Measurements from ENCODE around the gene ENOX1. TPM values are rescaled to one million over a fixed set of nuclear protein-coding genes. Genes with fewer than 3 reads are reported as not detected.

The ENOX1 gene
- total RNA-seq, 2 donors from 2014 or later, result 0.33 TPM; not detected in 1

- Histone ChIP-seq H3K9me3 (ENCODE audit: control insufficient read depth, low read length) (no peaks in the 10 kb centered on the region), H3K4me3 (ENCODE audit: low read length) (no peak overlapping the region), H3K9ac (ENCODE audit: extremely low read depth, low read length, poor library complexity, severe bottlenecking) (no peak overlapping the region), H3K4me1 (ENCODE audit: control insufficient read depth, insufficient read depth, low read length) (no peaks in the 10 kb centered on the region), H3K36me3 (ENCODE audit: control insufficient read depth, insufficient read depth, low read length) (no peaks in the 10 kb centered on the region), H3K27ac (ENCODE audit: low read depth, low read length) (no peak overlapping the region), H3K27me3 (ENCODE audit: control insufficient read depth, insufficient read depth, low read length, poor library complexity, severe bottlenecking) (peaks cover 82% of the 10 kb centered on the region)
- Mint-ChIP-seq H3K9me3 (no peaks in the 10 kb centered on the region), H3K36me3 (ENCODE audit: low read depth) (no peaks in the 10 kb centered on the region), H3K27me3 (ENCODE audit: insufficient read depth) (peaks cover 45% of the 10 kb centered on the region), H3K4me3 (no peak overlapping the region), H3K4me1 (peaks cover 7% of the 10 kb centered on the region), H3K27ac (no peak overlapping the region)
- WGBS, 2 experiments (ENCODE audit: insufficient coverage in 1 of 2, insufficient read length in 1 of 2), result 91 to 100% methylated on average over 1 to 2 of the region's 2 CpGs
- no peak for DNase-seq
- TF ChIP-seq CTCF (conservative IDR thresholded peaks at IDR 0.05), result no peak
Observed at GRCh38 chr13:43555667-43556066, 231.1 kb downstream of the ENOX1 start.

- no peak overlapping the region for H3K9ac ChIP-seq (ENCODE audit: extremely low read depth, low read length, poor library complexity, severe bottlenecking)
- peaks cover 13% of the 10 kb centered on the region for H3K4me1 ChIP-seq (ENCODE audit: control insufficient read depth, insufficient read depth, low read length)
- Mint-ChIP-seq H3K27ac (no peak overlapping the region), H3K36me3 (ENCODE audit: low read depth) (no peaks in the 10 kb centered on the region), H3K4me3 (no peak overlapping the region), H3K9me3 (no peaks in the 10 kb centered on the region), H3K4me1 (peaks cover 10% of the 10 kb centered on the region), H3K27me3 (ENCODE audit: insufficient read depth) (peaks cover 41% of the 10 kb centered on the region)
- H3K36me3 ChIP-seq (ENCODE audit: control insufficient read depth, insufficient read depth, low read length), result no peaks in the 10 kb centered on the region
- peaks cover 88% of the 10 kb centered on the region for H3K27me3 ChIP-seq (ENCODE audit: control insufficient read depth, insufficient read depth, low read length, poor library complexity, severe bottlenecking)
- H3K9me3 ChIP-seq (ENCODE audit: control insufficient read depth, low read length), result no peaks in the 10 kb centered on the region
- DNase-seq, result no peak
- TF ChIP-seq CTCF (conservative IDR thresholded peaks at IDR 0.05), result no peak
- no peak overlapping the region for H3K27ac ChIP-seq (ENCODE audit: low read depth, low read length)
- H3K4me3 ChIP-seq (ENCODE audit: low read length), result no peak overlapping the region
- 90 to 91% methylated on average over 3 of the region's 3 CpGs for WGBS, 2 experiments (ENCODE audit: insufficient coverage in 1 of 2, insufficient read length in 1 of 2)
Observed at GRCh38 chr13:43551897-43552456, 234.8 kb downstream of the ENOX1 start.

GRCh38 chr13:43546816-43547215 is 240.0 kb downstream of the ENOX1 start:
- peaks cover 15% of the 10 kb centered on the region for H3K27me3 Mint-ChIP-seq (ENCODE audit: insufficient read depth)
- no peak overlapping the region for H3K4me3 Mint-ChIP-seq
- DNase-seq, result no peak
- Histone ChIP-seq H3K4me3 (ENCODE audit: low read length) (no peak overlapping the region), H3K27ac (ENCODE audit: low read depth, low read length) (no peak overlapping the region), H3K9me3 (ENCODE audit: control insufficient read depth, low read length) (no peaks in the 10 kb centered on the region), H3K36me3 (ENCODE audit: control insufficient read depth, insufficient read depth, low read length) (no peaks in the 10 kb centered on the region), H3K27me3 (ENCODE audit: control insufficient read depth, insufficient read depth, low read length, poor library complexity, severe bottlenecking) (peaks cover 42% of the 10 kb centered on the region), H3K9ac (ENCODE audit: extremely low read depth, low read length, poor library complexity, severe bottlenecking) (no peak overlapping the region), H3K4me1 (ENCODE audit: control insufficient read depth, insufficient read depth, low read length) (peaks cover 23% of the 10 kb centered on the region)
- H3K36me3 Mint-ChIP-seq (ENCODE audit: low read depth), result no peaks in the 10 kb centered on the region
- WGBS, 2 experiments (ENCODE audit: insufficient coverage in 1 of 2, insufficient read length in 1 of 2), result 55 to 64% methylated on average over 3 of the region's 3 CpGs
- no peaks in the 10 kb centered on the region for H3K9me3 Mint-ChIP-seq
- TF ChIP-seq CTCF (conservative IDR thresholded peaks at IDR 0.05), result no peak
- H3K27ac Mint-ChIP-seq, result no peak overlapping the region
- peaks cover 4% of the 10 kb centered on the region for H3K4me1 Mint-ChIP-seq

Data from endodermal cell (in vitro differentiated cells).